Measurements from ENCODE around the gene DIAPH3.
A peak's percentile ranks its signal among the peaks of the same experiment; 100 is the strongest.

DIAPH3 gene

DNA sequence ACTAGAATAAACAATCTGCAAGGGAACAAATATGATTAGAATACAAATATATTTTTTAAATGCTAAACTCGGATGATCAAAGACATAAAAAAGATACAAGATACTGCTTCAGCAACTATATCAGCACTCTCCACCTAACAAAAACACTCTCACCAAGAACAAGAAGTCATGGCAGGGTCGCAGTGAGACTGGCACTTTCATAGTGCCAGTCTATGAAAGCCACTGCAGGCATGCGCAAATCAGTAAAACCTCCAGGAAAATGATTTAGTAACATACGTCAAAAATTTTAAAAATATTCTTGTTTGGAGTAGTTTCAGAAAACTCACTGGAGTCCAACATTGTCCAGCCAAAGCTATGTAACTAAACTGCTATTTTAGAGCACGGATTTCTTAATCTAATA lies 295.9 kb downstream of the DIAPH3 start:
- DNase-seq (ENCODE audit: low read depth): no peak

DNA sequence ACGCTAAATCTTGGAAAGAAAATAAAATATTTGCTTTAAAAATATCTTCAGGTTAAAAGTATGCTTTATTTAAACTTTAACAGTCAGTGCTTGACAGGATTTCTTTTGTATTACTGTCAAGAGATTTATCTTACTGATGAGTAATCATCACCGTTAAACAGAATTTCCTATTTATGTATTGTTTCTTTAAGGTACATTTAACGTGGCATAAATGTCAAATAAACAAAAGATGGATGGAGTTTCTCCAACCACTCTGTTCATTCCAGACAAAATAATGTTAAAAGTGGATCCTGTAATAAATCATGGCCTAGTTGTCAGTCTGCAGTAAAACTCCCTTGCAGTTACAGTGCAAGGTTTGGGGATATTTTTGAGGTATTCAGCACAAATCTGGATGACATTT lies 298.3 kb downstream of the DIAPH3 start:
- no peak for DNase-seq (ENCODE audit: low read depth)

DNA sequence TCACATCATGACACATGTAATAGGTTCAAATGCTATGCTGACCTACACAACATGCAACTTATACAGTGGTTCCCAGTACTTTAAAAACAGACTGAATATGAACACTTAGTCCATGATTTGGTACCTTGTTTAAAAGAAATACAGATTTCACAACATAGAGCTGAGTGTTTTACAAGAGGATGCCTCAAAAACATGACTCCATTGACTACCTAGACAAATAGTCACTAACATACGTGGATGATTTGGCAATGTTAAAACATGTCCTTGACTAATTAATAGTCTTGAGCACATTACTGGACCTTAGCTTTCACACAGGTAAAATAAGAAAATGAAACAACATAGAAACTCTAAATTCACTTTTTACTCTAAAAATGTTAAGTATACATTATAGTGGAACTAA lies 300.1 kb downstream of the DIAPH3 start:
- no peak for DNase-seq (ENCODE audit: low read depth)

DNA sequence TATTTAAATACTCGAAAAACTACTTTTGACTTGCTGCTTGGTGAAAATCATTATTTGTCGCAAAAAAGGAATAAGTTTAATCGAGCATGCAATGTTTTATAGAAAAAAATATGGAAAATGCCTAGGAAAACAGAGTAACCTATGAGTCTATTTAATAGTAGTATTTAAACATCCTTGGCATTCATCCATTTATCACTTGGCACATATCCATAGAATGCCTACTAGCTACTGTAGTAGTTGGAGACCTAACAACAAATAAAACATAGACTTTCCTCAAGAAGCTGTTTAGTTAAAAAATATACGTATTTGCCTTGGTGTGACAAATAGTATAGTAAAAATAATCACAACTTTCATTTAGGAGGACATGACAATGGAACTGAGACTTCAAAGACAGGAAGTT lies 302.1 kb downstream of the DIAPH3 start:
- no peak for DNase-seq (ENCODE audit: low read depth)

DNA sequence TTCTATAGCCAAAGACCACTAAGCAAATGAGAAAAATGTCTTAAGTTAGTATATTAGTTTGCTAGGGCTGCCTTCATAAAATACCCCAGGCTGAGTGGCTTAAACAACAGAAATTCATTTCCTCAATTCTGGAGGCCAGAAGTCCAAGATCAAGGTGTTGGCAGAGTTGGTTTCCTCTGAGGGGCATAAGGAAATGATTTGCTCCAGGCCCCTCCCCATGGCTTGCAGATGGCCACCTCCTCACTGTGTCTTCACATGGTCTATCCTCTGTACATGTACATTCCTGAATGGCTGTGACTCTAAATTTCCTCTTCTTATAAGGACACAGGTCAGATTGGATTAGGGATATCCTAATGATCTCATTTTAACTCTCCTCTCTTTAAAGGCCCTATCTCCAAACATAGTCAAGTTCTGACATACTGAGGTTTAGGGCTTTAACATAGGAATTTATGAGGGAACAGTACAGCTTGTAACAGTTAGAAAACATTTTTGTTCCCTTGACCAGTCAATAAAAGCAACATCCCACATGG lies 307.4 kb downstream of the DIAPH3 start:
- no peak for DNase-seq (ENCODE audit: low read depth)

DNA sequence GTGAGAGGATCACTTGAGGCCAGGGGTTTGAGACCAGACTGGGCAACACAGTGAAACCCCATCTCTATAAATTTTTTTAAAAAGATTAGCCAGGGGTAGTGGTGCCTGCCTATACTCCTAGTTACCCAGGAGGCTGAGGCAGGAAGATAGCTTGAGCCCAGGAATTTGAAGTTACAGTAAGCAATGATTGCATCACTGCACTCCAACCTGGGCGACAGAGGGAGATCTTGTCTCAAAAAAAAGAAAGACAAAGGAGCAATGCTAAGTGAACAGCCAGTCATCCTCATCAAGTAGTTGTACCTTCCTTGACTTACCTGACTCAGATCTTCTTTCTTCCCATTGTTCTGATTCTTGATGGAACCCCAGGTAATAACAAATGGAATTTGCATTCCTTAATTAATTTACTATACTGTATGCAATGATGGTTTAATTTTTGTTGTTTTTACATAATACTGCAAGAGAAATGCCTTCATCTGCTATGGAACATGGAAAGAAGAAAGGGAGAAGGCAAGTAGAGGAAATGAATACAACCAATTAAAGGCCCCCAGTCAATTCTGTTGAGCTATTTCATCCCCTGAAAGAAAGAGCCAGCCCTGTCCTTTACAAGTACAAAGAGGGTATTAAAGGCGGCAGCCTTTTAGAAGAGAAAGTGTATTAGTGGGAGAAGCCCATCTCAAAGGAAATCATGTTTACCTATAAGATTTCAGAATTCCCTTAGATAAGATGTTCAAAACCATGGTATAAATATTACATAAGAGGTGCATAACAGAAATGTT lies 316.7 kb downstream of the DIAPH3 start:
- DNase-seq (ENCODE audit: low read depth): no peak

DNA sequence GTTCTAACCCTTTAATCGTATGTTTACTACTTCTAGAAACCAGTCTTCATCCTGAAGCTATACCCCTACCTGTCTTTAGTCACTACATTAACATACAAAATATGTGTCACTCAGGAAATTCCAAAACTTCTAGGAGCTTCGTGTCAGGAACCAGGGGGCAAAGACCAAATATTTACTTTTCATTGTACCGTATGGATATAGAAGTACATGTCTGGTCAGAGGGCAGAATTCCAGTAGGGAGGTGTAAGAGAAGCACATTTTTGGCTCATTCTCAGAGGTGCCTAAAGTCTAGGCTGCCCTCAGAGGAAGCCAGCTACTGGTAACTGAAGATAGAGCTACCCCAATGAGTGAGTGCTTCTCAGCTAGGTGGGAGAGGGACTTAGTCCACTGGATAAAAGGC lies 320.7 kb downstream of the DIAPH3 start:
- DNase-seq (ENCODE audit: low read depth): no peak

DNA sequence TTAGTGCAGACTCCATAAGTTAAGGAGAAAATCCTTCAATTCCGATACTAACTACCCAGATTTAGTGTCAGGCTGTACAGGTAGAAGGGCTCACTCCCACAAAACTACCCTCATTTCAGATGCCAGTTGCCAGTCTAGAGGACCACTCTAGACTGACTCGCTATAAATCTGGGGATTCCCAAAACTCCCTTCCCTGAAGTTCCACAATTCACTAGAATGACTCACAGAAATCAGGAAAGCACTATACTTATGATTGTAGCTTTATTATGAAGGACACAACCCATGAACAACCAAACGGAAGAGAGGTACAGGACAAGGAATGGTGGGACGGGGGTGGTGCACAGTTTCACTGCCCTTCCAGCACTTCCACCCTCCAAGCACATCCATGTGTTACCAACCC lies 321.2 kb downstream of the DIAPH3 start:
- DNase-seq (ENCODE audit: low read depth): no peak

DNA sequence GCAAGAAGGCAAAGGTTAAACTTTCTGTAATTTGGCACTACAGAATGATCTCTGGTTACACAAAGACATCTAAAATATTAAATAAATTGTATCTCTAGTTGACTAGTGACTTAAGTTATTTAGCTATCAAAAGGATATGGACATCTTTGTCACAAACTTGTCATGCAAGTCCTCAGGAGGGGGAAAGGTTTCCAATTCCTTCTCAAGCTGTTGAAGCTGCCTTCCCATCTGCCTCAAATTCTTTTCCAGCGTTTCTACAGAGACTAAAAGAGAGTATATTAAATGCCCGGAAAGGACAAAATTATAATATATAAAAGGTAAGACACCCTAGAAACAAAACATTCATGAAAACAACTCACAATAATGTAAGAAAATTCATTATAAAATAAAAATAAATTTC lies 324.5 kb downstream of the DIAPH3 start:
- no peak for DNase-seq (ENCODE audit: low read depth)

DNA sequence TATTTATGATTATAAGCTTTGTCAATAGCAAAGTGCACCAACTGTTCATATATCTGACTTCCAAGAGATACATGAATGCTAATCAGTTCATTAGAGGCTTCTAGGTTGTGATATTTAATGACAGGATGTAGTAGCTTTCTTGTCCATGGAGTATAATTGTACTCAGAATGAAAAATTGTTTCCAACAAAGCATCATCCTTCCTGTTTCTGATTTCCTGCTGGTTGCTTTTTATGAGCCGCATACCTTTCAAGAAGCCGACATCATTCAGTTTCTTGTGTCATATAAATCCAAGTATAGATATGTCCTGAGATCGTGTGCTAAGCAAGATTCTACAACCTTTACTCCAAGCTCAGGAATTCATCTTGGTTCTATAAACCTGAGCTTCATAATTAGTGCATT lies 326.6 kb downstream of the DIAPH3 start:
- no peak for DNase-seq (ENCODE audit: low read depth)

DNA sequence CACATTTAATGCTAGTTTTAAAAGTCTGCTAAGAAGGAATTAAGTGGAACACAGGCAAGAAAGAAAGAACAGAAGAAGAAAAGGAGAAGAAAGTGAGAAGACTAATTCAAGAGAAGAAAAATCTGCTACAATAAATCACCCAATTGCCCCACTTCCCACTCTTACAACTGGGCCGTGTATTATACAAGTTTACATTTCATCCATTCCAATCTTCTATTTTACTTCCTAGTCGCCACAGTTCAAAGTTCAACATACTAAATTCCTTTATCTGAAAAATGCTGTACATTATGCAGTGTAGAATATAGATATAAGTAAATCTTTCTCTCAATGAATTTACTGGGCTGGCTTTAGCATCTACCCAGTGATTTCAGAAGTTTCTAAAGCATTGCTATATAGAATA lies 328.2 kb downstream of the DIAPH3 start:
- no peak for DNase-seq (ENCODE audit: low read depth)

DNA sequence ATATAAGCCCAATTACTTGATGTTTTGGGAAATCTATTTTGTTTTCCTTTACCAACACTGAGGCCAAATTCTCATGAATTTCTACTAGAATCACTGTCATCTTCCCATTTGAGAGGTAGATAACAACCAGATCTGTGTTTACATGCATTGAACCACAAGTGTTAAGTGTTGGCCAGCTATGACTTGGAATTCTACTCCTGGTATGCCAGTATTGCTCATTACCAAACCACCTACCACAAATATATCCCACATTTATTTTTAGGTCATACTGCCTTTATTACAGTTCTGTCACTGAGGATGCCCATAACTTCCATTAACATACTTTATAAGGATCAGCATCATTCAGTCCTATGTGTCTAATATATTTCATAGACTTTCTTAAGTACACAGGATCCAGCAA lies 328.9 kb downstream of the DIAPH3 start:
- no peak for DNase-seq (ENCODE audit: low read depth)

DNA sequence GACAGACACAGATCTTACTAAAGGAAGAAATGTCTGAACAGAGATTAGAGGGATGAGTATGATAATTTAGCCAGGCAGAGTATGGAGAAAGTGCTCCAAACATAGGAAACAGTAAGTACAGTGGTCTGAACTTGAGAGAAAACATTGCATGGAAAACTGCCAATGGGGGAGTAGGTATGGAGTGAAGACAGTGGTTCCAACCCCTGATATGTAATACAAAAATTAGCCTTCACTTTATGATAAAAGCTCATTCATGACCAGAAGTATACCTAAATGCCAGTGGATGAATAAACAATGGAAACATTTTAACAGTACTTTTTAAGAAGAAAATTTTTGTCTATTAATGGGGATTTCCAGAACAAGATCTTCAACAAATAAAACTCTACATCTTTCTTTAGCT lies 334.0 kb downstream of the DIAPH3 start:
- no peak for DNase-seq (ENCODE audit: low read depth)

DNA sequence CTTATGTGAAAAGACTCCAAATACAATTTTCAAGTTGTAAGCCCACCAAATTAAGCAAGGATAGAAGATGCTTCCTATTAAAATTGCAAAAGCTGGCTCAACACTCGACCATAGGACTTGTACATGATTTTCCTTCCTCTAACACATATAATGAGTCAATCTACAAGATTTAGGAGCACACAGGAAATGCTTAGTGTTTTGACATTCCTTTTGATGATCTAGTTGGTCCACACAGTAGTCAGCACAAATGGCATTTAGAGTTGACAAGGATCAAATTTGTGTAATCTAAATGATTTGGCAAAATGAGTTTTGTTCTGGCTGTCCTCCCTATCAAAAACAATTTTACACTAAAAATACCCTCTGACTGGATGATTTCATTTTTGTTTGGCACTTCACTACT lies 340.2 kb downstream of the DIAPH3 start:
- DNase-seq (ENCODE audit: low read depth): peak; percentile 19

DNA sequence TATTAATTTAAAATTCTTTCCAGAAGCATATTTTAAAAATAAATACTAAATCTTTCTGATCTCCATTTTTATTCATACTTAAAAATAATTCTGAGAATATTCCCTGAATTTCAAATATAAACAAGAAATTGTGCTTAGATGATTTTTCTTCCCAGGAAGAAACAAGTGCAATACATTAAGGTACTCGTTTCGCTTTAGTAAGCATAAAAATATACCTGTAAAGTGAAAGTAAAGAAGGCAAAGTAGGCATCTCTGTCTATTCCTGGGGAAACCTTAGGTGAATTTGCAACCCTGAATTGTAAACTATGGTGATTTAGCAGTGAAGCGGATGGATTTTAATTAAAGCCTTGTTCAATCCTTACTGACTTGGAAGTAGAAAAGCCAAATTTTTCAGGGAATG lies 354.2 kb downstream of the DIAPH3 start:
- DNase-seq (ENCODE audit: low read depth): no peak

DNA sequence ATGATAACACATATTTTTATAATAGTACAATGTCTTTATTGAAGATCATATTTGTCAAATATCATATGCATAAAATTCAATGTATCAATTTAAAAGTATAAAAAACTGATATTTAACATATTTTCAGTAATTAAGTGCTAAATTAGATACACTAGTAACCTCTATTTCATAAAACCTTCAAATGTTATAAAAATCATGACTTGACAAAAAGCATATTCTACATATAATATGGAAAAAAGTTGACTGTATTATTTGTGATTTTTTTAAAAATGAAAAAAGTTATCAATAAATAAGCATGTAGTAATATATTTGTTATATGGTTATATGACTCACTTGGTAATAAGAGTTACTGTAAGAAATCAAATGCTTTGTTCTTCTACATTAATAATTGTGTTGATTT lies 356.9 kb downstream of the DIAPH3 start:
- no peak for DNase-seq (ENCODE audit: low read depth)

DNA sequence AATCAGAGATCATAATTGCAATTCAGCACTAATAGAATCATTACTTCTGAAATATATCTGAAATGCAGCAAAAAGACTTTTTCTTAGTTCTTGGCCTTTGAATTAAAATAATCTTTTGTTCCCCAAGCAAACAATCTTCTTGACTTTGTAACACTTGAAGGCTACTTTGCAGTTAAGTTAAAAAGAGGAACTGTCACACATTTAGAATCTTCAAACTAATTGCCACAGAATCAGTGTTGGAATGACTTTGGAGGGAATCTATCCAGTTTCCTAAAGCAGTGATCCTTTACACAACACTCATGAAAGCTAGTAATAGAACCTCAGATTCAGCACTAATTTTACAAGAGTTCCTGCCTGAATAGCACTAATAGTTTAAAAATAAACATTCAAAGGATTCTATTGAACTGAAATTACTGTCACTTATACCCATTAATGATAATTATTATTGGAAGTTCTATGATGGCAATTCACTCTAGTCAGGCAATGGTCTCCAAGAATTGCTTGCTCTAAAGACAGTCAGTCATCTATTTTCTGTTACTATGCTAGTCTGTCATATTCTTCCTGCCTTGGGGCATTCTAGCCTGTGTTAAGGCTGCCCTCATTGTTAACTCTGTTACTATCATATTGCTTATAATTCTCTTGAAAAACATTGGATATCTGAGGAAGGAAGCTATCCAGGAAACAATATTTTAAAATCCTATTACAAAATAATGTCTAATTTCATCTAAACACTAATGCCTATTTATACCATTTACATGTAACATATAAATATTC lies 362.4 kb downstream of the DIAPH3 start:
- no peak for DNase-seq (ENCODE audit: low read depth)

DNA sequence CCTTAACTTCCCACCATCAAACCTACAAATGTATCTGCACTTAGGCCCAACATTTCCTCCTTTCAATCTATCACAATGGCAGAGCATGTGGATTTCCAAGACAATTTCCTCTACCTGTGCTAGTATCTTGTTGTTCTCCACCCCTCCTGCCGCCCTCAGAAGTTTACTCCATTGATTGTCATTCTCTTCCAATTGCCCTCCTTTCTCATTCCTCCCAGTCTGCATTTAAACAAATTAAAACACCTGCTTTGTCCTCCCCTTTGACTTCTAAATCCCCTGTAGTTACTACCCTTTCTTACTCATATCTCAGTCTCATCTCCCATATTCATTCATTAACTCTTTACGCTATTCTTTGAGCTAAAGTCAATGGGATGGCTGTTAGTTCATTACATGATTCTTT lies 370.6 kb downstream of the DIAPH3 start:
- no peak for DNase-seq (ENCODE audit: low read depth)

DNA sequence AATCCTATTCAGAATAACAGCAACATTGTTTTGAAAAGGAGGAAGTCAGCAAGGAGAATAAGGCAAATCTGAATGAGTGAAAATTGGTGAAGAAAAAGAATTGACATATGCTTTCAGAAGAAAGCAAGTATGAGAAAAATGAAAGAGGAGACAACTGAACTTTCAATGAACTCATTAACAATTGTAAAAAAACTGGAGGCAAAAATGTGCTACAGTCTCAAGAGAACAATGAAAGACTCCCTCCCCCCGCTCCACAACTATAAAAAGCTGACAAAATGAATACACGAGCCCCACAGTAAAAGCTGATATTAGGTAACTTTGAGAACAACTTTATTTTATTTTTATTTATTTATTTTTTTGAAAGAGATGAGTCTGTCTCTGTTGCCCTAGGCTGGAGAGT lies 373.1 kb downstream of the DIAPH3 start:
- DNase-seq (ENCODE audit: low read depth): no peak

DNA sequence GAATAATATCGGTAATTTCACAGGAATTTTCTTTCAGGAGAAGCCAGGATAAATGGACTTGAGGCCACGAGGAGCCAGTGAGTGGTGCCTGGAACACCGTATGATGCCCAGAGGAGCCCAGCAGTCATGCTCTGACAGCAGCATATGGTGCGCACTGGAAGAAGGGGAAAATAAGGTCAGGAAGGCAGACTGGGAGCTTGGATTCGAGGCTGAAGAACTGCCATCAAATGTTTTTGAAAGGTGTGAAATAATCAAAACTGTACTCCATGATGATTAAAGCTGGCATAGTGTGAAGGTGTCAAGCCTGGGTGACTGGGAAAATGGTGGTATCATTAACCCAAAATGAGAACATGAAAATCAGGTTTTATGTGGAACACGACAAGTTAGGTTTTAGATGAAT lies 374.2 kb downstream of the DIAPH3 start:
- DNase-seq (ENCODE audit: low read depth): no peak

DNA sequence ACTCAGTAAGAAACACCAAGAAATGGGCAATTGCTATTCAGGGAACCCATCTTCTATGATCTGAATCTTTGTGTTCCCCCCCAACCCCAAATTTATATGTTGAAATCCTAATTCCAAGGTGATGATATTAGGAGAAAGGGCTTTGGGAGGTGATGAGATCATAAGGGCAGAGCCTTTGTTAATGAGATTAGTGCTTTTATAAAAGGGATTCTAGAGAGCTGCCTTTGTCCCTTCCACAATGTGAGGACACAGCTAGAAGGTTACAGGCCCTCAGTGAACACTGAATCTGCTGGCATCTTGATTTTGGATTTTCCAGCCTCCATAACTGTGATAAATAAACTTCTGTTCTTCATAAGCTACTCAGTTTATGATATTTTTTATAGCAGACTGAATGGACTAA lies 376.0 kb downstream of the DIAPH3 start:
- no peak for DNase-seq (ENCODE audit: low read depth)

DNA sequence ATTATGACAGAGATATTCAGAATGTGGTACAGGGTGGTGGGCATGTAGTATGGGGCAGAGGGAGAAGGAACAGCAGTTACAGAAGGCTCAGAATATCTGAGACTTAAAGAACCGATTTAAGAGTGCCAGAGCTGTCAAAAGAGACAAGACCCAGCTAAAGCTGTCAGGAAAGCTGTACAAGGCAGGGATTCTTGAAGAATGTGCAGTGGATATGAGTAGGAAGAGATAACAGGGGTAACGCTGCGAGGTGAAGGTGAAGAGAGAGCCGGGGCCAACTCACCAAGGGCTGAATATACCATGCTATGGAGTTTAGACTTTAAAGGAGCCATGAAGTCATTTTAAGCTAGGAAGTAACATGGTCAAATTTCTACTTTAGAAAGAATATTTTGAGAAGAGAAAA lies 381.0 kb downstream of the DIAPH3 start:
- DNase-seq (ENCODE audit: low read depth): no peak

DNA sequence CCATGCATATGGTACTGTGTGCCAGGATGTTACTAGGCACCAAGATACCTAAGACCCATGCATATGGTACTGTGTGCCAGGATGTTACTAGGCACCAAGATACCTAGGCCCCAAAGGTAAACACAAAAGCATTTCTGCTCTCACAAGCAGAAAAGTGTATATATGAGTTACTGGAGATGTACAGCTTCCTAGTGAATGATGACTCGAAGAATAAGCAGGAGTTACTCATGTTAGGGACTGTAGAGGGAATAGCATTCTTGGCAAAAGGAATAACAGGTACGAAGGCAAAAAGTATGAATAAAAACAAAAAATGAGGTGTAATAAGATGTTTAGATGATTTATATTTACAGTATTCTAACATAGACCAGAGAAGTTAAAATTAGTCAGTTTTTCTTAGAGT lies 383.7 kb downstream of the DIAPH3 start:
- no peak for DNase-seq (ENCODE audit: low read depth)
